Fibroblast of lung (primary cell): ENCODE measurements around the gene CALHM6. TPM values are rescaled to one million over a fixed set of nuclear protein-coding genes. Genes with fewer than 3 reads are reported as not detected.

Experiments used
- DNase-seq, 2 donors: peaks; one replicate each; pipeline versions ENCODE4 v3.0.0 to v3.0.0-alpha.2; 2010; ENCODE audit warnings: low read depth in 2 of 2
- H2AFZ ChIP-seq: 2 replicates; pipeline ENCODE4 v1.5.1; 2012; ENCODE audit warnings: low read length, control low read depth, inconsistent platforms
- H3K27ac ChIP-seq: 2 replicates; pipeline ENCODE4 v1.5.1; 2011; ENCODE audit warnings: low read length, control low read depth; ENCODE audit not compliant: insufficient read depth
- H3K27me3 ChIP-seq: 2 replicates; pipeline ENCODE4 v1.5.1; 2011; ENCODE audit warnings: mild to moderate bottlenecking, low read length; ENCODE audit not compliant: control insufficient read depth, insufficient read depth
- H3K36me3 ChIP-seq: 2 replicates; pipeline ENCODE4 v1.5.1; 2011; ENCODE audit warnings: low read length; ENCODE audit not compliant: control insufficient read depth, insufficient read depth
- H3K4me1 ChIP-seq: 2 replicates; pipeline ENCODE4 v1.5.1; 2011; ENCODE audit warnings: low read length; ENCODE audit not compliant: control insufficient read depth, insufficient read depth; ENCODE audit errors: extremely low read depth
- H3K4me2 ChIP-seq: 2 replicates; pipeline ENCODE4 v1.5.1; 2011; ENCODE audit warnings: low read length, control low read depth; ENCODE audit not compliant: insufficient read depth; ENCODE audit errors: extremely low read depth
- H3K4me3 ChIP-seq, 4 experiments: fragments of 200-600 bp in 1 of 4; sonication (generic) in 1 of 4; replicated peaks in 1 of 4; 2 replicates each; pipeline ENCODE4 v1.5.1; 2011 to 2016; ENCODE audit warnings: low read length in 4 of 4, low read depth in 3 of 4, mild to moderate bottlenecking in 3 of 4, control low read depth in 2 of 4, inconsistent platforms in 1 of 4, mixed read lengths in 1 of 4; ENCODE audit not compliant: insufficient read depth in 1 of 4; ENCODE audit errors: control extremely low read depth in 1 of 4
- H3K79me2 ChIP-seq: 2 replicates; pipeline ENCODE4 v1.5.1; 2012; ENCODE audit warnings: mild to moderate bottlenecking, low read length, inconsistent platforms; ENCODE audit not compliant: control insufficient read depth, insufficient read depth
- H3K9ac ChIP-seq: 2 replicates; pipeline ENCODE4 v1.5.1; 2011; ENCODE audit warnings: mild to moderate bottlenecking, low read length, control low read depth; ENCODE audit not compliant: insufficient read depth
- H3K9me3 ChIP-seq: 2 replicates; pipeline ENCODE4 v1.5.1; 2012; ENCODE audit warnings: low read depth, low read length; ENCODE audit not compliant: control insufficient read depth, insufficient read depth
- H4K20me1 ChIP-seq: 2 replicates; pipeline ENCODE4 v1.5.1; 2011; ENCODE audit warnings: low read length; ENCODE audit not compliant: control insufficient read depth, insufficient read depth; ENCODE audit errors: extremely low read depth
- EZH2 ChIP-seq: IDR thresholded peaks from 2 replicates; pipeline ENCODE4 v1.5.1; 2012; ENCODE audit warnings: low read length, control low read depth, mild to moderate bottlenecking; ENCODE audit errors: missing control alignments
- polyA plus RNA-seq, 2 donors: library from polyadenylated mRNA; depleted of rRNA in 1 of 2; stranded (reverse) in 1 of 2; unstranded in 1 of 2; fragments of >200 nt; gene quantifications; 2 replicates each; pipeline ENCODE4 v1.2.1, GENCODE V29; 2011 to 2012; ENCODE audit warnings: missing spikeins in 1 of 2
- total RNA-seq: library from RNA; depleted of rRNA; stranded (reverse); fragments of >200 nt; gene quantifications from 2 replicates; pipeline ENCODE4 v1.2.1, GENCODE V29; 2014
- TF ChIP-seq, protein P1 (sequence below), 2 donors: IDR thresholded peaks in 1 of 2; conservative IDR thresholded peaks in 1 of 2; 1 replicate in 1 of 2; 2 replicates in 1 of 2; pipeline ENCODE4 v1.5.1; 2011 to 2012; ENCODE audit warnings: low read length in 2 of 2, control low read depth in 1 of 2, inconsistent platforms in 1 of 2, low read depth in 1 of 2, mild to moderate bottlenecking in 1 of 2

CALHM6 gene
- total and polyA plus RNA-seq, 2 donors (not counting 1 experiment from before 2014, with no cell fraction given): 0.33 to 1.3 TPM

DNA sequence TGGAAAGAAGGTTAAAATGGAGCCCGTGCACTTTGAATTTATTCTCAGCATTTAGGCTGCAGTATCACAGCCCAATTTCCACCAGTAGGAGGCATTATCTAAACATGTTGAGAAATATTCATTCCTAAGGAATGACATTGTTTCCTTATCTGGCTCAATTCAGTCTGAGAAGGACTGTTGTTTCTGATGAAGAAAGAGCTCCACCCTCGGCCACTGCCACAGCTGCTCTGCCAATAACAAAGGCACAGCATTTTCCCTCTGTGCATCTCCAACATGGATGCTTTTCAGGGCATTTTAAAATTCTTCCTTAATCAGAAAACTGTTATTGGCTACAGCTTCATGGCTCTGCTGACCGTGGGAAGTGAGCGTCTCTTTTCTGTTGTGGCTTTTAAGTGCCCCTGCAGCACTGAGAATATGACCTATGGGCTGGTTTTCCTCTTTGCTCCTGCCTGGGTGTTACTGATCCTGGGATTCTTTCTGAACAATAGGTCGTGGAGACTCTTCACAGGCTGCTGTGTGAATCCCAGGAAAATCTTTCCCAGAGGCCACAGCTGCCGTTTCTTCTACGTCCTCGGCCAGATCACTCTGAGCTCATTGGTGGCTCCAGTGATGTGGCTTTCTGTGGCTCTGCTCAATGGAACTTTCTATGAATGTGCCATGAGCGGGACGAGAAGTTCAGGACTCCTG is 50.4 kb downstream of the CALHM6 start, which contains the start of gene CALHM5:
CALHM5 (plus strand) TSS at position 216 of the 687 bp plus-strand sequence; CDS start at position 274, 58 bp downstream.
- peak within 1 kb of the TSS; percentile 93 for H2AFZ ChIP-seq
- no peaks in the 10 kb centered on the region for H4K20me1 ChIP-seq
- H3K36me3 ChIP-seq: no peaks in the 10 kb centered on the region
- peak; percentile 89 to 94 for DNase-seq
- no peaks in the 10 kb centered on the region for H3K9me3 ChIP-seq
- no peaks in the 10 kb centered on the region for H3K27me3 ChIP-seq
- H3K4me1 ChIP-seq: no peaks in the 10 kb centered on the region
- H3K79me2 ChIP-seq: peaks cover 11% of the 10 kb centered on the region
- H3K4me3 ChIP-seq: peak within 1 kb of the TSS; percentile 61 to 81 (median 68)
- H3K4me2 ChIP-seq: peak within 1 kb of the TSS; percentile 98
- TF ChIP-seq EZH2: no peak
- TF ChIP-seq, protein P1, sequence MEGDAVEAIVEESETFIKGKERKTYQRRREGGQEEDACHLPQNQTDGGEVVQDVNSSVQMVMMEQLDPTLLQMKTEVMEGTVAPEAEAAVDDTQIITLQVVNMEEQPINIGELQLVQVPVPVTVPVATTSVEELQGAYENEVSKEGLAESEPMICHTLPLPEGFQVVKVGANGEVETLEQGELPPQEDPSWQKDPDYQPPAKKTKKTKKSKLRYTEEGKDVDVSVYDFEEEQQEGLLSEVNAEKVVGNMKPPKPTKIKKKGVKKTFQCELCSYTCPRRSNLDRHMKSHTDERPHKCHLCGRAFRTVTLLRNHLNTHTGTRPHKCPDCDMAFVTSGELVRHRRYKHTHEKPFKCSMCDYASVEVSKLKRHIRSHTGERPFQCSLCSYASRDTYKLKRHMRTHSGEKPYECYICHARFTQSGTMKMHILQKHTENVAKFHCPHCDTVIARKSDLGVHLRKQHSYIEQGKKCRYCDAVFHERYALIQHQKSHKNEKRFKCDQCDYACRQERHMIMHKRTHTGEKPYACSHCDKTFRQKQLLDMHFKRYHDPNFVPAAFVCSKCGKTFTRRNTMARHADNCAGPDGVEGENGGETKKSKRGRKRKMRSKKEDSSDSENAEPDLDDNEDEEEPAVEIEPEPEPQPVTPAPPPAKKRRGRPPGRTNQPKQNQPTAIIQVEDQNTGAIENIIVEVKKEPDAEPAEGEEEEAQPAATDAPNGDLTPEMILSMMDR (conservative IDR thresholded peaks at IDR 0.05 in 1 of 2, IDR thresholded peaks at IDR 0.05 in 1 of 2; ENCODE audit: low read depth in 1 of 2, low read length in 2 of 2): peak; percentile 61 to 78
- H3K27ac ChIP-seq: peak within 1 kb of the TSS; percentile 93
- peak within 1 kb of the TSS; percentile 72 for H3K9ac ChIP-seq

DNA sequence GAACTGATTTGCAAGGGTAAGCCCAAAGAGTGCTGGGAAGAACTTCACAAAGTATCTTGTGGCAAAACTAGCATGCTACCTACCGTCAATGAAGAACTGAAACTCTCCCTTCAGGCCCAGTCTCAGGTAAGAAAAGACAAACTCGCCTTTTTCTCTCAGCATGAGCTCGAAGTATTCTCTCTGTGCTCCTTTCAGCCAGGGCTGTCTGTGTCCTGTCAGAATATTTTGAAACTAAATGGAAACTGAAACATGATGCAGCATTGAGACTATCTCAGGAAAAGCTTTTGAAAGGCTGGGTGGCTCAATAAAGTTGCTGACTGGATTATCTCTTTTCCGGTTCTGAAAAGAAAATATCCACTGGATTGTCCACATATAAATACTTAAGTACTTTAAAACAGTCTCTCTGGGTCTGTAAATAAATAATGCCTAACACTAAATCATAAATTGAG is 51.0 kb downstream of the CALHM6 start:
- Histone ChIP-seq H3K4me2 (peak overlapping the region; percentile 98), H2AFZ (peak overlapping the region; percentile 93), H3K9ac (peak overlapping the region; percentile 72), H3K79me2 (peaks cover 11% of the 10 kb centered on the region), H4K20me1 (no peaks in the 10 kb centered on the region), H3K9me3 (no peaks in the 10 kb centered on the region), H3K4me3 (peak overlapping the region; percentile 61 to 81 (median 68)), H3K4me1 (no peaks in the 10 kb centered on the region), H3K36me3 (peaks cover 2% of the 10 kb centered on the region), H3K27me3 (no peaks in the 10 kb centered on the region), H3K27ac (peak overlapping the region; percentile 93)
- DNase-seq: peak in 1 of 2 donors; percentile 43
- TF ChIP-seq, protein P1 (conservative IDR thresholded peaks at IDR 0.05 in 1 of 2, IDR thresholded peaks at IDR 0.05 in 1 of 2; ENCODE audit: low read depth in 1 of 2, low read length in 2 of 2): no peak
- TF ChIP-seq EZH2: no peak

DNA sequence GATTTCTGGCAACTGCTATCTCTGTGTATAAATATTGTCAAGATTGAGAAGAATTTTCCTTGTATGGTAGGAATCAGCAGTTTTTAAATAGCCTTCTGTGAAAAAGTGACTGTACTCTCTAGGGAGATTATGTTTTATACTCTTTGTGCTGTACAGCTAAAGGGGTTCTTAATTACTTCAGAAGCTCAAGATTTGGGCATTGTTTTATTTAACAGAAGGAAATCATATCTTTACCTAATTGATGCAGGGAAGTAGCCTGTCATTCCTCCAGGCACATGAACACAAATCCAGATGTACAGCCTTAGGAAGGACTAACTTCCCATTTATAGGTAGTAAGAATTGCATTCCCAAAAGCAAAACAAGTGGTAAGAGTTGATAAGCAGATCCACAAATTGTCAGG is 51.6 kb downstream of the CALHM6 start:
- Histone ChIP-seq H3K4me1 (no peaks in the 10 kb centered on the region), H4K20me1 (no peaks in the 10 kb centered on the region), H3K79me2 (peaks cover 11% of the 10 kb centered on the region), H3K9me3 (no peaks in the 10 kb centered on the region), H3K4me3 (peak overlapping the region; percentile 61 to 81 (median 68)), H3K27me3 (no peaks in the 10 kb centered on the region), H3K36me3 (peaks cover 2% of the 10 kb centered on the region), H3K9ac (peak overlapping the region; percentile 21), H2AFZ (no peak overlapping the region), H3K27ac (peak overlapping the region; percentile 93), H3K4me2 (peak overlapping the region; percentile 98)
- TF ChIP-seq, protein P1 (conservative IDR thresholded peaks at IDR 0.05 in 1 of 2, IDR thresholded peaks at IDR 0.05 in 1 of 2; ENCODE audit: low read depth in 1 of 2, low read length in 2 of 2): no peak
- no peak for TF ChIP-seq EZH2
- no peak for DNase-seq
